ENCODE data around the gene PHF20. TPM values are rescaled to one million over a fixed set of nuclear protein-coding genes. Genes with fewer than 3 reads are reported as not detected.
A peak's percentile ranks its signal among the peaks of the same experiment; 100 is the strongest.

Gene PHF20
- total RNA-seq, 1 experiment from 2014 or later, result 65.8 TPM

DNA sequence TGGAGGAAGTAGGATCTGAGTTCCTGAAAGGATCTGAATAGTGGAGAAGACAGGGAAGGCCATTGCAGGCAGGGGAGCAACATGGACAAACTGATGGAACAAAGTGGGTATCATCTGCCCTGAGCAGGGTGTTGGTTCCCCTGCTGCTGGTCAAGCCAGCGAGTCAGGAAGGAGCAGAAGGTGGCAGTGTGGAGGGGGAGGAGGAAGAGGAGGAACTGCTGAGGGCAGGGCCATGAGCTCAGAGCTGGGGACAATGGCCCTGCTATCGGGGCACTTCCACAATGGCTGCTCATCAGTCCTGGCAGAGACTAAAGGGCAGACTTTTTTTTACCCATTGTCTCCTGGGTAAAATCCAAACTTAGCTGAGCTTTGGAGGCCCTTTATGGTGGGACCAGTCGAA lies 210.2 kb downstream of the PHF20 start:
- Mint-ChIP-seq H3K4me1 (peaks cover 3% of the 10 kb centered on the region; the same call in 1 of the 2 replicates), H3K4me3 (no peak overlapping the region), H3K27ac (no peak overlapping the region), H3K27me3 (ENCODE audit: low read depth) (no peaks in the 10 kb centered on the region; the same call in none of the 2 replicates), H3K36me3 (no peaks in the 10 kb centered on the region), H3K9me3 (no peaks in the 10 kb centered on the region)
- ATAC-seq, result peak; percentile 52; the same call in 1 of the 2 replicates
- ChIA-PET CTCF (interaction anchor here (1.0 to 6.5 kb wide), 5 partner anchors 10 to 221 kb away, joined by 3 to 74 read pairs (median 8); no protein-coding TSS in a partner anchor), POLR2A (no interaction called here)
- DNase-seq (ENCODE audit: low spot score), result no peak
- no peak for TF ChIP-seq MYBL2 (CRISPR knock-in tag; IDR thresholded peaks at IDR 0.05)
- TF ChIP-seq MLX (CRISPR knock-in tag; IDR thresholded peaks at IDR 0.05), result no peak
- TF ChIP-seq, protein P1, sequence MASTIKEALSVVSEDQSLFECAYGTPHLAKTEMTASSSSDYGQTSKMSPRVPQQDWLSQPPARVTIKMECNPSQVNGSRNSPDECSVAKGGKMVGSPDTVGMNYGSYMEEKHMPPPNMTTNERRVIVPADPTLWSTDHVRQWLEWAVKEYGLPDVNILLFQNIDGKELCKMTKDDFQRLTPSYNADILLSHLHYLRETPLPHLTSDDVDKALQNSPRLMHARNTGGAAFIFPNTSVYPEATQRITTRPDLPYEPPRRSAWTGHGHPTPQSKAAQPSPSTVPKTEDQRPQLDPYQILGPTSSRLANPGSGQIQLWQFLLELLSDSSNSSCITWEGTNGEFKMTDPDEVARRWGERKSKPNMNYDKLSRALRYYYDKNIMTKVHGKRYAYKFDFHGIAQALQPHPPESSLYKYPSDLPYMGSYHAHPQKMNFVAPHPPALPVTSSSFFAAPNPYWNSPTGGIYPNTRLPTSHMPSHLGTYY (CRISPR knock-in tag; IDR thresholded peaks at IDR 0.05), result no peak
- no peak for TF ChIP-seq CBFB (CRISPR knock-in tag; IDR thresholded peaks at IDR 0.05; ENCODE audit: low read depth)
- no peak for TF ChIP-seq ATF6 (CRISPR knock-in tag; IDR thresholded peaks at IDR 0.05)

- Mint-ChIP-seq H3K27me3 (ENCODE audit: low read depth) (no peaks in the 10 kb centered on the region; the same call in none of the 2 replicates), H3K9me3 (no peaks in the 10 kb centered on the region), H3K4me1 (peaks cover 3% of the 10 kb centered on the region; the same call in 1 of the 2 replicates), H3K36me3 (no peaks in the 10 kb centered on the region), H3K4me3 (no peak overlapping the region), H3K27ac (no peak overlapping the region)
- ChIA-PET CTCF (interaction anchor here (1.0 to 6.5 kb wide), 3 partner anchors 8 to 30 kb away, joined by 3 to 74 read pairs (median 8); partner anchors contain the start of gene SCAND1), POLR2A (interaction anchor here (0.6 kb wide), 2 partner anchors 31 to 197 kb away, joined by 3 to 6 read pairs; no protein-coding TSS in a partner anchor)
- DNase-seq (ENCODE audit: low spot score) (no peak), ATAC-seq (no peak)
- TF ChIP-seq ZMAT4 (CRISPR knock-in tag; IDR thresholded peaks at IDR 0.05) (no peak), CREB1 (CRISPR knock-in tag; IDR thresholded peaks at IDR 0.05) (no peak), ZNF416 (CRISPR knock-in tag; IDR thresholded peaks at IDR 0.05) (no peak), AR (CRISPR knock-in tag; IDR thresholded peaks at IDR 0.05) (no peak), IRF1 (CRISPR knock-in tag; IDR thresholded peaks at IDR 0.05) (no peak), ELF4 (CRISPR knock-in tag; IDR thresholded peaks at IDR 0.05; ENCODE audit: low read depth) (no peak)
These were observed 212.6 kb downstream of the PHF20 start for GRCh38 chr20:35984382-35984781.

DNA sequence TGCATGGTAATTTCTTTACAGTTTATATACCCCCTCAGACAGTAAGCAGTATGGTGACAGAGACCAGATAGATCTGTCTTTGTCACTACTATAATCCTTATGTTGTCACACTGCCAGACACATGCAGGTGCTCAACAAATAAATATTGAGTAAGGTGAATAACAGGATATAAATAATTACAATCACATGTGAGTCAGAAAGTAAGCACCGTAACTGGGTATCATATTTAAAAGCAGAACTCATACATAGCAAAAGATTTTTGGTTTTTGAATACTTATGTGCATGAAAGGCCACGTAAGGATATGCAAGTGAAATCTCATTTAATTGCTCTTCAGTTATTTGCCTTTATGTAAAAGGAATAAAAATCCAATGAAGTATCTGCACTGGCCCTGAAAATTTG lies 214.0 kb downstream of the PHF20 start:
- Mint-ChIP-seq H3K36me3 (no peaks in the 10 kb centered on the region), H3K27ac (no peak overlapping the region), H3K4me3 (no peak overlapping the region), H3K27me3 (ENCODE audit: low read depth) (no peaks in the 10 kb centered on the region; the same call in none of the 2 replicates), H3K4me1 (peaks cover 3% of the 10 kb centered on the region; the same call in 1 of the 2 replicates), H3K9me3 (no peaks in the 10 kb centered on the region)
- CTCF ChIA-PET, result interaction anchor here (1.3 to 2.4 kb wide), 4 partner anchors 9 to 153 kb away, joined by 3 to 8 read pairs (median 4); partner anchors contain the start of gene SCAND1
- no peak for DNase-seq (ENCODE audit: low spot score)
- POLR2A ChIA-PET, result no interaction called here
- no peak for ATAC-seq
- TF ChIP-seq, protein P2, sequence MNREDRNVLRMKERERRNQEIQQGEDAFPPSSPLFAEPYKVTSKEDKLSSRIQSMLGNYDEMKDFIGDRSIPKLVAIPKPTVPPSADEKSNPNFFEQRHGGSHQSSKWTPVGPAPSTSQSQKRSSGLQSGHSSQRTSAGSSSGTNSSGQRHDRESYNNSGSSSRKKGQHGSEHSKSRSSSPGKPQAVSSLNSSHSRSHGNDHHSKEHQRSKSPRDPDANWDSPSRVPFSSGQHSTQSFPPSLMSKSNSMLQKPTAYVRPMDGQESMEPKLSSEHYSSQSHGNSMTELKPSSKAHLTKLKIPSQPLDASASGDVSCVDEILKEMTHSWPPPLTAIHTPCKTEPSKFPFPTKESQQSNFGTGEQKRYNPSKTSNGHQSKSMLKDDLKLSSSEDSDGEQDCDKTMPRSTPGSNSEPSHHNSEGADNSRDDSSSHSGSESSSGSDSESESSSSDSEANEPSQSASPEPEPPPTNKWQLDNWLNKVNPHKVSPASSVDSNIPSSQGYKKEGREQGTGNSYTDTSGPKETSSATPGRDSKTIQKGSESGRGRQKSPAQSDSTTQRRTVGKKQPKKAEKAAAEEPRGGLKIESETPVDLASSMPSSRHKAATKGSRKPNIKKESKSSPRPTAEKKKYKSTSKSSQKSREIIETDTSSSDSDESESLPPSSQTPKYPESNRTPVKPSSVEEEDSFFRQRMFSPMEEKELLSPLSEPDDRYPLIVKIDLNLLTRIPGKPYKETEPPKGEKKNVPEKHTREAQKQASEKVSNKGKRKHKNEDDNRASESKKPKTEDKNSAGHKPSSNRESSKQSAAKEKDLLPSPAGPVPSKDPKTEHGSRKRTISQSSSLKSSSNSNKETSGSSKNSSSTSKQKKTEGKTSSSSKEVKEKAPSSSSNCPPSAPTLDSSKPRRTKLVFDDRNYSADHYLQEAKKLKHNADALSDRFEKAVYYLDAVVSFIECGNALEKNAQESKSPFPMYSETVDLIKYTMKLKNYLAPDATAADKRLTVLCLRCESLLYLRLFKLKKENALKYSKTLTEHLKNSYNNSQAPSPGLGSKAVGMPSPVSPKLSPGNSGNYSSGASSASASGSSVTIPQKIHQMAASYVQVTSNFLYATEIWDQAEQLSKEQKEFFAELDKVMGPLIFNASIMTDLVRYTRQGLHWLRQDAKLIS (CRISPR knock-in tag; IDR thresholded peaks at IDR 0.05; ENCODE audit: borderline replicate concordance), result no peak
- TF ChIP-seq, protein P3, sequence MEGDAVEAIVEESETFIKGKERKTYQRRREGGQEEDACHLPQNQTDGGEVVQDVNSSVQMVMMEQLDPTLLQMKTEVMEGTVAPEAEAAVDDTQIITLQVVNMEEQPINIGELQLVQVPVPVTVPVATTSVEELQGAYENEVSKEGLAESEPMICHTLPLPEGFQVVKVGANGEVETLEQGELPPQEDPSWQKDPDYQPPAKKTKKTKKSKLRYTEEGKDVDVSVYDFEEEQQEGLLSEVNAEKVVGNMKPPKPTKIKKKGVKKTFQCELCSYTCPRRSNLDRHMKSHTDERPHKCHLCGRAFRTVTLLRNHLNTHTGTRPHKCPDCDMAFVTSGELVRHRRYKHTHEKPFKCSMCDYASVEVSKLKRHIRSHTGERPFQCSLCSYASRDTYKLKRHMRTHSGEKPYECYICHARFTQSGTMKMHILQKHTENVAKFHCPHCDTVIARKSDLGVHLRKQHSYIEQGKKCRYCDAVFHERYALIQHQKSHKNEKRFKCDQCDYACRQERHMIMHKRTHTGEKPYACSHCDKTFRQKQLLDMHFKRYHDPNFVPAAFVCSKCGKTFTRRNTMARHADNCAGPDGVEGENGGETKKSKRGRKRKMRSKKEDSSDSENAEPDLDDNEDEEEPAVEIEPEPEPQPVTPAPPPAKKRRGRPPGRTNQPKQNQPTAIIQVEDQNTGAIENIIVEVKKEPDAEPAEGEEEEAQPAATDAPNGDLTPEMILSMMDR (IDR thresholded peaks at IDR 0.05), result no peak
- TF ChIP-seq ZNF138 (CRISPR knock-in tag; conservative IDR thresholded peaks at IDR 0.05) (no peak), RELA (CRISPR knock-in tag; IDR thresholded peaks at IDR 0.05; ENCODE audit: borderline replicate concordance) (no peak)
